SKM-1 treated with dmso at 0.1 percent for 144 hours (cell line): ENCODE data around the gene EMSY.
"Not testable (repeated sequence)": the region's sequence is repeated elsewhere in the genome, so short reads cannot be mapped to it uniquely, and the experiment has no call there.

ENCODE experiments used
- DNase-seq: peaks from one replicate; lab custom pipeline; 2025; ENCODE audit not compliant: unreplicated experiment; lab: John Stamatoyannopoulos, UW

The EMSY gene

GRCh38 chr11:76568621-76569020 is 123.8 kb downstream of the EMSY start:
- DNase-seq = no peak

GRCh38 chr11:76572181-76572875 is 127.5 kb downstream of the EMSY start:
- not testable (repeated sequence) for DNase-seq

GRCh38 chr11:76574406-76574805 is 129.6 kb downstream of the EMSY start:
- DNase-seq = no peak

GRCh38 chr11:76574879-76575278 is 130.1 kb downstream of the EMSY start:
- DNase-seq = no peak

DNA sequence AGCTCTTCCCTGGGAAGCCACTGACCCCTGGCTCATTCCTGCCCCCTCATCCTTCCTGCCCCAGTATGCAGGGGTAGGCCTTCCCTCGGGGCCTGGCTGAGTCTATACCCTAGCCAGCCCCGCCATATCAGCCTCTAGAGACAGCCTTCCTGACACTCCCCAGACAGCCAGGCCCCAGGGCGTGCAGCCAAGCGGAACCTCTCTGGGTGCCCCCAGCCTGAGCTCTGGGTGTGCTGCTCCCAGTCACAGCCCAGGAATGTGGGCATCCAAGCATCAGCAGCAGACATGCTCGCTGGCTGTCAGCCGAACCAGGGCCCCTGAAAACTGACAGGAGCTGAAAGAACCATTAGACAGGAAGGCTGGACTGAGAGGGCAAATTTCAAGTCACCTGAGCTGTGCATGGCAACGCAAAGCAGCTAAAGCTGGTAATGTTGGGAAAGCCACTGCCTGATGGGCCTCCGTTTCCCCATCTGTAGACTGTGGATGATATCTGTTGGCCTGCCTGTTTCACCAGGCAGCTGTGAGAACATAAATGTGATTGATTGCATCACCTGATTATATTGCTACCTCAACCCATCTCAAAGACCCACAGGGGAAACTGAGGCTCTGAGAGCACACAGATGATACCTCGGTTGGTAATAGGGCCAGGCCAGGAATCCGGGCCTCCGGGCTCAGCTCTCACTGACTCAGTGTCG is 132.6 kb downstream of the EMSY start:
- no peak for DNase-seq

DNA sequence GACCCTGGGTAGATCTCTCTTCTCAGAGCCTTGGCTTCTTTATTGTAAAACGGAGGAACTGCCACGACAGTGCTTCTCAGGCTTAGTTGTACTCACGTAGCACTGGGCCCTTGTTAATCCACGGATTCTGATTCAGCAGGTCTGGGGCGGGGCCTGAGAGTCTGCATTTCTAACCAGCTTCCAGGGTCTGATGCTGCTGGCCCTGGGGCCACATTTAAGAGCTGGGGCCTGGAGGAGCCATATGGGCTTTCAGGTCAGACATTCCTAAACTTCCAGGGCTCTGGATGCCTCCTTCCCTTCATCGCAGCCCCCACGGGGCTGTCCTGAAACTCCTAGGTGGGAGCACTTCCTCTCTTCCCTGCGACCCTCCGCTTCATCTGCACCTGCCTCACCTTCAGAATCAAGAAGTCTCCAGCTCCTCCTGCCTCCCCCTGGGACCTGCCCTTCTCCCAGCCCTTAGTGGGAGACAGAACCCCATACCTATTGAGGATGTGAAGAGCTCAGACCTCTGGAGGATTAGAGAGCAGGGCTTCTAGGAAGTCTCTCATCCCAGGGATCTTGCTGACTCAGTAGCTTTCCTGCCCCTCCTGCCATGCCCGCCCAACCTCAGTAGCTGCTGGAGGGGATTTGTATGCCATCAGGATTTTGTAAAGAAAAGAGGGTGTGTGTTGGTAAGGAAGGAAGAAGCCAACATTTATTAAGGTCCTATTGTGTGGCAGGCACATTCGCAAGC is 133.3 kb downstream of the EMSY start:
- no peak for DNase-seq

- DNase-seq = no peak
These were observed 133.8 kb downstream of the EMSY start for GRCh38 chr11:76578654-76579055.

GRCh38 chr11:76579056-76579751 is 134.4 kb downstream of the EMSY start:
- DNase-seq = no peak

DNA sequence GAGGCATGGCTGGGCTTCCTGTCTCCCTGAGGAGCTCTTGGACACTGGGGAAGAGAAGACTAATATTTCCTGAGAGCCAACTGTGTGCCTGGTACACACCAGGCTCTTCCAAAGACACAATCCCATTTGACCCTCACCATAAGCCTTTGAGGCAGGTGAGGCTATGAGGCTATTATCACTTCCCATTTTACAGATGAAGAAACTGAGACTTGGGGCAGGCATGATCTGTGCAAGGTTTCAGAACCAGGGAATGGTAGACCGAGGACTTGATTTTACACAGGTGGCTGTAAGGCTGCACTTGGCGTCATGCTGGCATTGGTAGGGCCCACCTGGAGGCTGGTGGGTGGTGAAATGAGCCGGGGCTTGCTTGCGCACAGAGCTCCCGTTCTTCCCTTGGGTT is 134.9 kb downstream of the EMSY start:
- DNase-seq = no peak

DNA sequence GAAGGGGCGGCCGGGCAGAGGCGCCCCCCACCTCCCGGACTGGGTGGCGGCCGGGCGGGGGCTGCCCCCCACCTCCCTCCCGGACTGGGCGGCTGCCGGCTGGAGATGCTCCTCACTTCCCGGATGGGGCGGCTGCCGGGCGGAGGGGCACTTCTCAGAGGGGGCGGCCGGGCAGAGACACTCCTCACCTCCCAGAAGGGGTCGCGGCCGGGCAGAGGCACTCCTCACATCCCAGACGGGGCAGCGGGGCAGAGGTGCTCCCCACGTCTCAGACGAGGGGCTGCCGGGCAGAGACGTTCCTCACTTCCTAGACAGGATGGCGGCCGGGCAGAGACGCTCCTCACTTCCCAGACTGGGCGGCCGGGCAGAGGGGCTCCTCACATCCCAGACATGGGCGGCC is 137.7 kb downstream of the EMSY start:
- DNase-seq = not testable (repeated sequence)

- no peak for DNase-seq
These were observed 143.1 kb downstream of the EMSY start for GRCh38 chr11:76587820-76588454.

- DNase-seq = no peak
These were observed 143.9 kb downstream of the EMSY start for GRCh38 chr11:76588455-76589325.

DNA sequence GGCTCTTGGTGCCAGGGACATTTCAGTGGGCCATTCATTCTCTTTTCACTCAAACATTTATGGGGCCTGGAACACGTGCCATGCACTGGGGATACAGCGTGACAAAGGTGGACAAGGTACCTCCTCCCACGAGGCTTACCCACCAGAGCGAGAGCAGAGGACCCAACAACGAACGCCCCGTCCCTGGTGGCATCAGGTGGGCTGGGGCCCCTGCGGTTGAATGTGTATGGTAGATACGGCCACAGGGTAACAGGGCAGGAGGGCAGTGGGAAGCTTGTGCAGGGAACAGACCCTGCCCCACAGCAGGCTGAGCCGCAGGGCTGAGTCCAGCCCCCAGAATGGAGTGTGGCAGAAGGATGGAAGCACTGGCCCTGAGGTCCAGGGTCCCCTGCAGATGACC is 144.7 kb downstream of the EMSY start:
- no peak for DNase-seq

DNA sequence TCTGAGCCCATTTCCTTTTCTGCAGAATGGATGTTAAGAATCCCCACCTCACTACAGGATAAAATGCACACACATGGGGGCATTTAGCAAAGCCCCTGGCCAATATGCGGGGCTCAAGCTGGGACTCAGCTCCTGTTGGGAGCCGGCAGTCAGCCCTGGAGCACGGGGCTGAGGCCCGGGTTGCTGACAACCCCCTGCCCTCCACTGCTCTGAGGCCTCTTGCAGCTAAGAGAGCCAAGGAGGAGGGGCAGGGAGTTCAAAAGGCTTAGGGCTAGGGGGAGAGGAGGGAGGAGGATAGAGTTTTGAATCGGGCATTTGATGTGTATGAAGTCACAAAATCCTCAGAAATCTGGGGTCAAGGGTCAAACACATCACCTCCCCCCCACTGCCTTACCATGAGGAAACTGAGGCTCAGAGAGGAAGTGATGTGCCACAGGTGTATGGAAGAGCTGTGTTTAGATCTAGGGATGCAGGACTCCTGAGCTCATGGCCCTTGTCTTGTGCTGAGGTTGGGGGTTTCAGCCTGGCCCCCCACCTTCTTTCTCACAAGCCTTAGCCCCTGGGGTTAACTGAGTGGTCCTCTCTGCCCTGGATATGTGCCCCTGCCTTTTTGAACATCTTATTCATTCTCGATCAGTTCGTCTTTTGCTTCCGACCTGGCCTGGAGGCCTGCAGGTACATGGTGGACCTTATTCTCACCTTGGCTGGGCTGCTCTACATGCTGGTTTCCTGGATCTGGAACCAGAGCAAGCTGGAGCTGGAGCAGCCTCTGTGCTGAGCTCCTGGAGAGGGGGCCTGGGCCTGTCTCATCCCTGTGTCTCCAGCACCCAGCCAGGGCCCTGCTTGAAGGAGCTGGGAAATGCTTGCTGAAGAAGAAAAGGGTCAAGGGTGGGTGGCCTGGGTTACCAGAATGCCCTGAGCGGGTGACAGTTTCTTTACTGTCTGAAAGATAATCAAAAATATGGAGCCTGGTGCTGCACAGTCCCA is 145.4 kb downstream of the EMSY start:
- DNase-seq = no peak

GRCh38 chr11:76591416-76591815 is 146.6 kb downstream of the EMSY start:
- no peak for DNase-seq

DNA sequence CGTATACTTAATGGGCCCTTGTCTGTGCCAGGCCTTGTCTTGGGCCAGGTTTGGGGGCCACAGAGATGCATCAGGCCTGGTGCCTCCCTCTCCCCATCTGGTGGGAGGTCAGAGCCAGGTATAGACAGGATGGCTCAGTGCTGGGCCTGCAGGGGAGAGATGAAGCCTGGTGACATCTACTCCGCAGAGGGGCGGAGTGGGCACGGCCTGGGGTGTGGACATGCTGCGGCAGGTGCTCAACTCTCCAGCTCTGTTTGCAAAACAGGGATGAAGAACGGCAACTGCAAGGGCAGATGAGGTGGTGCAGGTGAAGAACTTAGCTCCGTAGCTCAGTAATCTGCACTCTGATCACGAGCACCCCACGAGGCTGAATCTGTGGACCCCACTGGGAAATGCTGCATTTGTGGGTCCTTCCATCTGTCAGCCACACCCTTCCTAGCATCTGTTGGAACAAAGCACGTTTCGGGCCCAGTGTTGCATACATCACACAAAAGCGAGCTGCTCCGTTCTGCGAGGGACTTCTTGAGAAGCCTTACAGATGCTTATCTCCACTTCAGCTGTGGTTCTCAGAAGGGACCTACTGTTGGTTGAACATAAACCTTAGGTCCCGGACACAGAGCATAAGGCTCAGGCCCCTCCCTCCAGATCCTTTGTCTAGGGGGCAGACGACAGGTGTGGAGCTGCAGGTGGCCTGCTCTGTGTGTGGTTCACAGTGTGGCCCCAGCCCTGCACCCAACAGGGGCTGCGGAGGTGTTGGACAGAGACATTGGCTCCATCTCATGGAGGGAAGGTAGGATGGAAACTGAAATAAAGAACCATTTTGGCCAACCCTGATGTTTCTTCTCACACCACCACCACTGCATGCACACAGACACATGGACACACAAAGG is 147.5 kb downstream of the EMSY start:
- no peak for DNase-seq

- no peak for DNase-seq
These were observed 148.1 kb downstream of the EMSY start for GRCh38 chr11:76592961-76593360.

- DNase-seq = not testable (repeated sequence)
These were observed 150.3 kb downstream of the EMSY start for GRCh38 chr11:76595091-76595490.
